Tibial nerve (tissue), 4 donors: Measurements from ENCODE around the gene NLRP2B. TPM values are rescaled to one million over a fixed set of nuclear protein-coding genes. Genes with fewer than 3 reads are reported as not detected.
"Not testable (repeated sequence)": the region's sequence is repeated elsewhere in the genome, so short reads cannot be mapped to it uniquely, and the experiment has no call there.

ENCODE experiments used
- DNase-seq, 2 donors: peaks; one replicate each; pipeline ENCODE4 v3.0.0-alpha.2; 2019; ENCODE audit warnings: low spot score in 2 of 2
- H3K27ac ChIP-seq, 4 donors: fragments of 200-600 bp; sonication (generic) in 3 of 4; one replicate each; pipeline ENCODE4 v1.5.1; 2017 to 2019; ENCODE audit warnings: mild to moderate bottlenecking in 1 of 4
- H3K27me3 ChIP-seq, 2 donors: fragments of 200-600 bp; sonication (generic) in 1 of 2; one replicate each; pipeline versions ENCODE4 v1.5.1 to v1.6.0; 2017 to 2019
- H3K36me3 ChIP-seq, 3 donors: fragments of 200-600 bp; sonication (generic); one replicate each; pipeline ENCODE4 v1.5.1; 2018 to 2019
- H3K4me1 ChIP-seq, 4 donors: fragments of 200-600 bp; sonication (generic) in 3 of 4; one replicate each; pipeline ENCODE4 v1.5.1; 2017 to 2019
- H3K4me3 ChIP-seq, 4 donors: fragments of 200-600 bp; sonication (generic) in 3 of 4; one replicate each; pipeline ENCODE4 v1.5.1; 2017 to 2019; ENCODE audit warnings: mild to moderate bottlenecking in 1 of 4, moderate library complexity in 1 of 4
- H3K9me3 ChIP-seq, 4 donors: fragments of 200-600 bp; sonication (generic) in 3 of 4; one replicate each; pipeline ENCODE4 v1.5.1; 2017 to 2019
- EP300 ChIP-seq, 2 donors: sonication (generic); formaldehyde crosslinking; IDR thresholded peaks; one replicate each; pipeline ENCODE4 v1.6.1; 2017; ENCODE audit warnings: antibody characterized with exemption in 2 of 2, mild to moderate bottlenecking in 1 of 2
- POLR2A ChIP-seq, 2 donors: fragments of 450-650 bp; IDR thresholded peaks; one replicate each; pipeline ENCODE4 v1.6.1; 2017; ENCODE audit warnings: antibody characterized with exemption in 2 of 2, mild to moderate bottlenecking in 2 of 2, moderate library complexity in 2 of 2
- WGBS, 2 donors: methylation state at CpG; one replicate each; pipeline ENCODE4 v1.1.5; 2018; 5-methylcytosine and 5-hydroxymethylcytosine counted together
- total RNA-seq, 4 donors: library from RNA; depleted of rRNA; stranded (reverse); fragments of >200 nt; gene quantifications; one replicate each; pipeline ENCODE4 v1.1.0, GENCODE V29; 2016
- TF ChIP-seq, protein P1 (sequence below), 5 experiments: fragments of 200-600 bp in 3 of 5; fragments of 450-650 bp in 2 of 5; sonication (generic) in 3 of 5; IDR thresholded peaks; one replicate each; pipeline ENCODE4 v1.5.1; 2016 to 2019; ENCODE audit warnings: antibody characterized with exemption in 5 of 5, mild to moderate bottlenecking in 3 of 5, moderate library complexity in 2 of 5

The NLRP2B gene
- total RNA-seq, 4 donors from 2014 or later = 0.22 to 0.39 TPM; not detected in 2

DNA sequence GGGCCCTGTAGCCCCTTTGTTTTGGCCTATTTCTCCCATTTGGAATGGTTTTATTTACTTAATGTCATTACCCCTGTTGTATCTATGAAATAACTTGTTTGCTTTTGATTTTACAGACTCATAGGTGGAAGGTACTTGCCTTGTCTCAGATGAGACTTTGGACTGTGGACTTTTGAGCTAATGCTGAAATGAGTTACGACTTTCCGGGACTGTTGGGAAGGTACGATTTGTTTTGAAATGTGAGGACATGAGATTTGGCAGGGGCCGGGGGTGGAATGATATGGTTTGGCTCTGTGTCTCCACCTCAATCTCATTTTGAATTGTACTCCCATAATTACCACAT lies 39.4 kb downstream of the NLRP2B start:
- Histone ChIP-seq H3K27ac (no peak overlapping the region), H3K4me3 (no peak overlapping the region), H3K4me1 (no peaks in the 10 kb centered on the region), H3K36me3 (peaks cover 0 to 14% (median 0%) of the 10 kb centered on the region in 3 donors), H3K9me3 (peaks cover 0 to 43% (median 0%) of the 10 kb centered on the region in 4 donors), H3K27me3 (no peaks in the 10 kb centered on the region)
- no peak for DNase-seq
- 89 to 100% methylated on average over 4 of the region's 4 CpGs for WGBS, 2 donors
- no peak for TF ChIP-seq EP300 (IDR thresholded peaks at IDR 0.05)
- TF ChIP-seq, protein P1, sequence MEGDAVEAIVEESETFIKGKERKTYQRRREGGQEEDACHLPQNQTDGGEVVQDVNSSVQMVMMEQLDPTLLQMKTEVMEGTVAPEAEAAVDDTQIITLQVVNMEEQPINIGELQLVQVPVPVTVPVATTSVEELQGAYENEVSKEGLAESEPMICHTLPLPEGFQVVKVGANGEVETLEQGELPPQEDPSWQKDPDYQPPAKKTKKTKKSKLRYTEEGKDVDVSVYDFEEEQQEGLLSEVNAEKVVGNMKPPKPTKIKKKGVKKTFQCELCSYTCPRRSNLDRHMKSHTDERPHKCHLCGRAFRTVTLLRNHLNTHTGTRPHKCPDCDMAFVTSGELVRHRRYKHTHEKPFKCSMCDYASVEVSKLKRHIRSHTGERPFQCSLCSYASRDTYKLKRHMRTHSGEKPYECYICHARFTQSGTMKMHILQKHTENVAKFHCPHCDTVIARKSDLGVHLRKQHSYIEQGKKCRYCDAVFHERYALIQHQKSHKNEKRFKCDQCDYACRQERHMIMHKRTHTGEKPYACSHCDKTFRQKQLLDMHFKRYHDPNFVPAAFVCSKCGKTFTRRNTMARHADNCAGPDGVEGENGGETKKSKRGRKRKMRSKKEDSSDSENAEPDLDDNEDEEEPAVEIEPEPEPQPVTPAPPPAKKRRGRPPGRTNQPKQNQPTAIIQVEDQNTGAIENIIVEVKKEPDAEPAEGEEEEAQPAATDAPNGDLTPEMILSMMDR (IDR thresholded peaks at IDR 0.05) = no peak
- no peak for TF ChIP-seq POLR2A (IDR thresholded peaks at IDR 0.05)

DNA sequence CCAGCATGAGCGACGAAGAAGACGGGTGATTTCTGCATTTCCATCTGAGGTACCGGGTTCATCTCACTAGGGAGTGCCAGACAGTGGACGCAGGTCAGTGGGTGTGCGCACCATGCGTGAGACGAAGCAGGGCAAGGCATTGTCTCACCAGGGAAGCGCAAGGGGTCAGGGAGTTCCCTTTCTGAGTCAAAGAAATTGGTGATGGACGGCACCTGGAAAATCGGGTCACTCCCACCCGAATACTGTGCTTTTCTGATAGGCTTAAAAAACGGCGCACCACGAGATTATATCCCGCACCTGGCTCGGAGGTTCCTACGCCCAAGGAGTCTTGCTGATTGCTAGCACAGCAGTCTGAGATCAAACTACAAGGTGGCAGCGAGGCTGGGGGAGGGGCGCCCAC lies 50.6 kb downstream of the NLRP2B start:
- H3K27me3 ChIP-seq, H3K27ac ChIP-seq, H3K4me1 ChIP-seq, H3K4me3 ChIP-seq, H3K36me3 ChIP-seq, DNase-seq: not testable (repeated sequence)
- 95 to 98% methylated on average over 20 of the region's 20 CpGs for WGBS, 2 donors
- peaks cover 0 to 38% (median 7%) of the 10 kb centered on the region in 4 donors for H3K9me3 ChIP-seq

Other genes with a start within 250 kb of the NLRP2B start
- gene ZXDB, start 88.2 kb downstream of the NLRP2B start, total RNA-seq = 10 to 100 TPM in 3 of 4 donors, 1 to 10 TPM in 1; 9.6 to 18.2 (median 15.1) TPM
- 10 to 100 TPM; 11.4 to 14.3 (median 13.0) TPM for gene ZXDA, start 230.2 kb upstream of the NLRP2B start, total RNA-seq